Stimulated activated CD8-positive, alpha-beta memory T cell treated with anti-CD3 and anti-CD28 coated beads, Interleukin-12 subunit alpha, Interleukin-12 subunit beta, amount 100 ng/mL, for 4 hours (primary cell): ENCODE data around the gene GALNT2.

Experiments used
- DNase-seq: peaks from one replicate; pipeline ENCODE4 v3.0.0-alpha.2; 2020; ENCODE audit warnings: low read depth

Gene GALNT2

DNA sequence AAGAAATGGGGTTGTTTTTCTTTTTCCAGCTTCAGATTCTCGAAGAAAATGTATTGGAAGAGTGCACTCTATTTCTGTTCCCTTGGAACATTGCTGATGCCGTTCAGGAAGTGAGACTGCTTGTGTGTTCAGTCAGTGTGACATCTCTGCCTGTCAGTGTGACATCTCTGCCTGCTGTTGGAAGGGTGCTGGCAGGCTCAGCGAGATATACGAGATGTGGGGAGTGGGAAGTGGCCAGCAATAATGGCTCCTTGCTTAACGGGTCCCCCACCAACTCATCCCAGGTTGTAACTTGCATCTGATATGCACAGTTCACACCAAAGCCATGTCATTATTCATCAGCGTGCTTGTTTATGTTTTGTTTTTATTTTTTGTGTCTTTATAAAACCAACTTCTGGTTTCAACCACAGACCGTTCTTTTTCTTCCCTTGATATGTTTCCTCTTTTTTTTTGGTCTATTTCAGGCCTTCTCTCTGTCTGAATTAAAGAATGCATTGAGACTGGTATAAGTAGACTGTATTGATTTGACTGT is 145.4 kb downstream of the GALNT2 start:
- DNase-seq = no peak

DNA sequence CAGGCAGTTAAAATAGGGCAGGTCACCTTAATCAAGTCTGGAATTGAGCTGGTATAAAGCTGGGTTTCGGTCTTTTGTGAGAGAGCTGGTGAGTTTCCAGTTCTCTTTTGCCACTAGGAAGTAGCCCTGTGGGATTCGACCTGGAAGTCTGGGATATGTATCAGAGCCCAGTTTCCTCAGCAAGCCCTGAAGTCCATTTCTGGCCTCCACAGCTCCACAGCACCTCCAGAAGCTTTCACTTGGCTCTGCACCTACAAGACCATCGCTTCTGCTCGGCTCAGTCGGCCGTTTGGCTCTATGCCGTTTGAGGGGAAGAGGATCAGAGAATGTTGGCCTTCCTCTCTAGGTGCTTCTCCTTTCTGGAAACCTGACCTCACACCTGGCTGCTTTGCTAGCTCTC is 148.0 kb downstream of the GALNT2 start:
- no peak for DNase-seq

DNA sequence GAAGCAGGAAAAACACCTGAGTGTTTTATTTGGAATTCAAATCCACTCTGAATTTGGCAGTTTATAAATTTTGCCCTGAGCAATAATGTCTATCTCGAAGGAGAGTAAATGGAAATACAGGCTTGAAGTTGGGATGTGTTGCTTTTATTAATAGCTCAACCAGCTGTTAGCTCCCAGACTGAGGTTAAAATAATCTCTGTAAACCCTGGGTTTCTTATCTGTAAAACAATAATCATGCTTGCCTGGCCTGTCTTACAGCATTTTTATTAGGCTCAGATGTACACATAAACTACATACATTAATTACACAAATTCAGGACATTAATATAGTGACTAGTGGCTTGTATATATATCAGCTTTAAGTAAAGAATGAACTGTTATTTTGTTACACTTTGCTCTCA is 148.5 kb downstream of the GALNT2 start:
- no peak for DNase-seq

DNA sequence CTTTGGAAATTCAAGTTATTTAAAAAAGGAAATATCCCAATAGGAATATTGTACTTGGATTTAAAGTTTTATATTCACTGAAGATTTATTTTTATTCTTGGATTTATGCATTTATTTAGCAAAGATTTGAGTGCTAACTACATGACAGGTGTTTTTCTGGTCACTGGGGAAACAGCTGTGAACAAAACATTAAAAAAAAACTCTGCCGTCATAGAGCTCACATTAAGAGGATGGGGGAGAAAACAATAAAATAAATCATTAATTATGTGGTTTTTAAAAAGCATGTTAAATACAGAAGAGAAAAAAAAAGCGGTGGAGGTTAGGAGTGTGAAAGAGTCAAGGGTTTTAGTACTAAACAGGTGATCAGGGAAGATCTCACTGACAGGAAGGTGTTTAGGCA is 149.9 kb downstream of the GALNT2 start:
- no peak for DNase-seq

DNA sequence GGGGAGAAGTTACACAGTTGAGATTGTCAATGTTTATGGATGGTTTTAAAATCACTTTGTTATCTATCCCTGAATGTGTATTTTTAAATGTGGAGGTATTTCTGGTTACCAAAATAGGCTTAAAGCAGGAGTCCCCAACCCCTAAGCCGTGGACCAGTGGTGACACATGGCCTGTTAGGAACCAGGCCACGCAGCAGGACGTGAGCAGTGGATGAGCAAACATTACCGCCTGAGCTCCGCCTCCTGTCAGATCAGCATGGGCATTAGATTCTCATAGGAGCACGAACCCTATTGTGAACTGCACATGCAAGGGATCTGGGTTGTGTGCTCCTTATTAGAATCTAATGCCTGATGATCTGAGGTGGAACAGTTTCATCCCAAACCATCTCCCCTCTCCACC is 151.6 kb downstream of the GALNT2 start:
- DNase-seq = no peak

DNA sequence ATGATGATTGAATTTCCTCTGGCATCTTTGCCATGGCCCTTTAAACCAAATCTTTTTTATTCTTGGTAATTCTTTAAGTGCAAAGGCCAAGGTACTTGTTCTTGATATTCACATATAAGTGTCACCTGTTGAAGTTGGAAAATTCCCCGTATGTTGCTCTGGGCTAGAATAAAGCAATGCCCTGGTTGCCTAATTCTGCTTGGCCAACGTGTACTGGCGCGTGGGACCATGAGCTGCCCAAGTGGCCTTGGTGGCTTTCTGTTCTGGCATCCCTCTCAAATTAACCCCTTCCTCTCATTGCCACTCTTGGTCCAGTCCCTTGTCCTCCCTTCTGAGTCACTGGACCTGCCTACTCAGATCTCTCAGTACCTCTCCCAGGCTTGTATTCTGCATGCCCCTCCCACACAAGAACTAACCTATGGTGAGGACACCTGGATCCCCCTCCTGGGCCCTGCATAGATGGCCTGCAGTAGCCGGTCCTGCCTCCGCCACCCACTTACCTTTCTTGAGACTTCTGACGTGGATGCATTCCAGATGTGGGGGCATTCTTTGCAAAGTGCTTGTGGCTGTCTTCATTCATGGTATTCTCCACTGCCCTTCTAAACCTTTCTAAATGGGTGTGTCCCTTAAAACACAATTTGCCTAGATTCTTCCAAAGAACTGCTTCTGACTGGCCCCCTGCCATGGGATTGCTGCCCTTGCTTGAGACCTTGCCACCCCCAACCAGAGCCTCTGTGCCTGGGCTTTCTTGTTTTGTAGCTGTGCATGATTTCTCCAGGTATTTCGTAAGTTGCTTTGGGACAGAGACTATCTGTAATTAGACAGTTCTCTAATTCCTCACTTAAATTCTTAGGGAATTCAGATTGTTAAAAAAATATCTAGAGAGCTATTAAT is 152.4 kb downstream of the GALNT2 start:
- no peak for DNase-seq

DNA sequence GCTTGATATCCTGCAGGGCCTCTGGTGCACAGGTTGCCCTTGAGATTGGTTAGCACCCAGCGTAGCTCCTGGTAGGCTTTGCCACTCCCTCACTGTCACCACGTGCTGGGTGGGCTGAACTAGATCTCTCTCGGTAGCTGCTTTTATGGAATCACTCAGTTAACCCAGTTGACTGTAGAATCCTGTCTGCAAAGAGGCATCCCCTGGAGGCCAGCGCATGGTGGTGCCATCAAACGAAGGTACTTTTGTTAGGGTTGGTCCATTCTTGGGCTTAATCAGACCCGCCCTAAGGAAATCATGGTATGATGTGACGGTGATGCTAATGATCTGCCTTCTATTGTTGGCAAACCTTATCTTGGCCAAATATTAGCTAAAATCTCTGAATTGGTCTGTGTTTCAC is 153.4 kb downstream of the GALNT2 start:
- DNase-seq = no peak

DNA sequence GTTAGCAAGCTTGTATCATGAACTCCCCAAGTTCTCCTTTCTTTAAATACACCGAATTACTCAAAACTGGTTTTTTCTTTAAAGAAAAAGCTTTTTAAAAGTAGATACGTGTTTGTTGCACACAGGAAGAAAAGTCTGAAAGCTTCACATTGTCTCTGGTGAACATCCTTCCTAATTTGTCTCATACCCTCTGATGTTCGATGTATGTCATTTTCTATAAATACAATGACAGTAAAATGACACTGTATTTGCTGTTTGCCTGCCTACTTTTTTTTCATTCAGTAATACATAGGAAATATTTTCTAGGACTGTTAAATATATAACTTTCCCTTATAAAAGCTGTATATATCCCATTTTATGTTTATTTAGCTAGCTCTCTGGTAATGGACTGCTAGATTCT is 153.9 kb downstream of the GALNT2 start:
- no peak for DNase-seq

DNA sequence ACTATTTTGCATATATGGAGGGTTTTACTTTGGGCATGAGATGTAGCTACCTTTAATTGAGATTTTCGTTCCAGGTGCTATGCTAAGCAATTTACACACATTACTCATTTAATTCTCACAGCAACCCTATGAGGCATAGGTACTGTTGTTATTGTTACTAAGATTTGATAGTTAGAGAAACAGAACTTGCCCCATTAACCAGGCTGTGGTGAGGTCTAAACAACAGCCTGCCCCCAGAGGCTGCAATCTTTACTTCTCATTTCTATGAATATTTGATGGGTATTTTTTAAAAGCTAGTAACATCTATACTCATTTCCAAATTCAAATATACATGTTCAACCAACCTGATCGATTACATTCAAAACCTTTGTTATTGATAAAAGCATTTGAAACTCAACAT is 155.6 kb downstream of the GALNT2 start:
- no peak for DNase-seq

DNA sequence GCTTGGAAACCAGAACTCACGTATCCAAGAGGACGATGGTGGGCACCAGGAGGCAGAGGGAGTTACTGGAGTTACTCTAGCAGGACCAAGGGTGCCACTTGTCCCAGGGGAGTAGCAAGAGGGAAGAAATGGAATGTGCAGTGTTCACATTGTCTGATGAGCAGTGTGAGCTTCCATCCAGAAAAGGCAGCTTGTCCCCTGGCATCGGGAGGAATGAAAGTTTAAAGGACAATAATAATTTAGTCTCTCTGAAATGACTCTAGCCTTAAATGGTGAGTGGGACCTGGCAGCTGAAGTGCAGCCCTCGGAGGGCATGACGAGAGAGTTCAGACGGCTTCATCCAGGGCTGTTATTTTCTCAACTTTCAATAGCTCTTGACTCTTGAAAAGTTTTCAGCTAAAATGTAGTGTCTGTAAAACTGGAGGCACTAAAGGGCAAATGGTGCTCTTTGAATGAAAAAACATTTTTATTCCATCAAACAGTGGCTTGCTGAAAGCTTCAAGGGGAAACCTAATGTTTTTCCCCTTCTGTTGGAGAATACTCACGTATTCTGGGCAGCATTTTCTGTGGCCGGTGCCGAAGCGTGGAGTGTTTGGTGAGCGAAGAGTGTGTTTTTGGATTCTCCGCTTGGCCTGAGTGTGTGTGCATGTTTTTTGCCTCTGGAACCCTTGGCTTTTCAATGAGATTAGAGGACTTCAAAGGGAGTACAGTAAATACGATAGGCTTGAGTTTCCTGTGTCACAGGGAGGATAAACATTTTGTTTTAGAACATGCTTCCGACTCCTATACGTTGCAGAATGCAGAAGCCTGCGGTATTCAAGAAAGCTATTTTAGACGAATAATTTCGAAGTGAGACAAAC is 157.3 kb downstream of the GALNT2 start:
- DNase-seq = no peak

DNA sequence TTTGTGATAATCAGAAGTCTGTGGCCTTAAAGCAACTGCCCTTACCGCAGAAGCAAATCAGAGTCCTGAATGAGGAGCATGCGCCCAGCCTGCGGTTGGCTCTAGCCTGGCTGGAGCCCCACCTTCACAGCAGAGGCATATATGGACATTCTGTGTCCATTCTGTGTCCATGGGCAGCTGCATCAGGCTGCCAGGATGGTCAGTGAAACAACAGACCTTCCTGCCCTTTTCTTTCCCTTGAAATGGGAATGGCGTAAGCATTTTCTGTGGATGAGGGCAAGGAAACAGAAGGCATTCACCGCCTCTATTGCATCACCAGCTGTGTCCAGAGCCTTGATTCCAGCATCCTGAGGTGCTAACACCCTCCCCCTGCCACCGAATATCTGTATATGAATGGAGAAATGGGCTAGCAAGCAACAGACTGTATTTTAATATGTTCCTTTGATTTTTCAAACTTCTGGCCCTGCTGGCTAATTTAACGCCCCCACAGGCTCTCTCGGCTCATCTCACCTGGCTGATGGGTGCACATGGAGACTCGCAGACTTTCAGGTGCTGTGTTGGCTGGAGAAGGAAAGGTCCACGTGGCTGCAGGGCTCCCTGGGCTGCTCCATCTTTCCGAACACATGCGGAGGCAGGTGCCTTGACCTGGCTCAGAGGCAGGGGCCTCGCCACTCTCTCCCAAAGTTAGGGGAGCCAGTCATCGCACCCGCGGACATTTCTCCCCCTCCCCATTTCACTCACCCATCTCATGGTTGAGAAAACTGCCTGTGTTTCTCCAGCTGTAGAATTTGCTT is 159.2 kb downstream of the GALNT2 start:
- DNase-seq = no peak

DNA sequence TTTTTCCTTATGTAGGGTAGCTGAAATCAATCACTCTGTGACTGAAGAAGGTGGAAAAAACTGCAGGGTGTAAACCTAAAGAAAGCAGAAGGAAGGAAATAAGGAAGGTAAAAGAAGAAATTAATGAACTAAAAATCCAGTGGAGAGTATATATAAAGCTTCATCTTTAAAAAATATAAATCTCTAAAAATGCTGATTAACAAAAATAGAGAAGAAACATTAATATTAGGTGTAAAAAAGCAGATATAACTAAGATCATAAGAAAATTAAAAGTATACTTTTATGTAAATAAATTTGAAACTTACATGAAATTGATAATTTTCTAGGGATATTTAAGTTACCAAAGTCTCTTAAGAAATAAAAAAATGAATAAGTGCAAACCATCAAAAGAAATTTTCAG is 159.8 kb downstream of the GALNT2 start:
- no peak for DNase-seq

DNA sequence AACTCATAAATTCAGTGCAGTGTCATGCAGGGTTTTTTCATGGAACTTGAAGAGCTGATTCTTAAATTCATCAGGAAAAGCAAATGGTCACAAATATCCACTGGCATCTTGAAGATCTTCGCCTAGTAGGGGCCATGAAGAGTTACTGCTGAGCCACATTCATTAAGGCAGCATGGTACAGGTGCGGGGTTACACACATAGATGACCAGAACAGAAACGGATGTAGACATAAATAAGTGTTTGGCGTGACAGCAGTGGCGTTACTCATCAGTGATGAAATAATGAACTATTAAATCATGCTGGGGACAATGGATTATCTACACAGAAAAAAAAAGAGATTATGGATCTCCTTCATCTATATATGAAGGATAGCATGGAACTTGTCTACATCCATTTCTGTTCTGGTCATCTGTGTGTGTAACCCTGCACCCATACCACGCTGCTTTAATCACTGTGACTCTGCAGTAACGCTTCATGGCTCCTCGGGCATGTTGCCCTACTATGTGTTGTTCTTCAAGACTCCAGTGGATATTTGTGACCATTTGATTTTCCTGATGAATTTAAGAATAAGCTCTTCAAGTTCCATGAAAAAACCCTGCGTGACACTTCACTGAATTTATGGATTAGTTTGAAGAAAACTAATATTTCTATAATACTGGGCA is 161.3 kb downstream of the GALNT2 start:
- no peak for DNase-seq

DNA sequence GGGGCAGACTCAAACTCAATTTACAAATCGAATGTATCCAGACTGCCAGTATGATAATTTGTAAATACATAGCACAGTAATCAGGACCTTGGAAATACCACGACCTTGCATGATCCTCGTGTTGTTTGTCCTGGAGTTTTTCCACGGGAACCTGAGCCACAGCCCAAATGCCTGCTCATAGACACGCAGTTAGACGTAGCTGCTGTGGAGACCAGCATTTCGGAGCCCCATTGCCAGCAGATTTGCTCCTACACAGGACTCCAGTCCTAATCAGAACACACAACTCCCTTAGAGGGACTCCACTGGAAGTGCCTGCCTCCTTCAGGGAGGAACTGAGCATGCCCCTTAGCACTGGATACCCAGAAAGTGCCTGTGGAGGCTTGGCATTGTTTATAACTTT is 163.2 kb downstream of the GALNT2 start:
- no peak for DNase-seq

DNA sequence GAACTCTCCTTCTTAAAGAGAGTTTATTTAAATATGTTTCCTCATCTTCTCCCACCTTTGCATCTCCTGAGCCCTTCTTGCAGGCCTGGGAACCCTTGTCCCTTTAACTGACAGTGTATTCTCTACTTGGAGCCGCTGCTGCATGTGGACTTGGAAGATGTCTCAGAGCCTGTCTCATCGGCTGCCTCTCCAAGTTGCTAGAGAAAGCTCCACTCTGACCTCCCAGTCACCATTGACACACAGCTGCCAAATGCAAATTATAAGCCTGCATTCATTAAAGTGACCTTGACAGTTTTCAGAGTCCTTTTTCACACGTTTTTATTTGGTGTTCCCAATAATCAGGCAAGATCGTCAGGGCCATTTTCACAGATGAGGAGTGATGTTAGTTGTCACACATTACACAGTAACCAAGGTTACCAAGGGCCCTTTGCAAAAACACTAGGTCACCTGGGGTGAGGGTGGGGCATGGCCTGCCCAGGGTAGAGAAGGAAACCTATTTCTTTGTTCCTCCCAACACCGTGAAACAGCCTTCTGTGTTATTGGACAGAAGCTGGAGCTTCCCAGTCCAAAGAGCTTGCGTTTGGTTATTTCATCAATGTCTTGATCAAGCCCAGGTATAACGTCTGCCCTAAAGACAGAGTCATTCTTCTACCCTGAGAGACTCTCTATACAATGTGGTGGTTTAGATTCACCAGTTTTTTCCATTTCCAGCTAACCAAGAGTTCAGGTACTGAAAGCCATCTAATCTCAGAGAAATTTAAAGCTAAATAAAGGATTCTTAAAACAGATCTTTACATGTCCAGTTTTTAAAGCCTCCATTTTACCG is 164.1 kb downstream of the GALNT2 start:
- no peak for DNase-seq

DNA sequence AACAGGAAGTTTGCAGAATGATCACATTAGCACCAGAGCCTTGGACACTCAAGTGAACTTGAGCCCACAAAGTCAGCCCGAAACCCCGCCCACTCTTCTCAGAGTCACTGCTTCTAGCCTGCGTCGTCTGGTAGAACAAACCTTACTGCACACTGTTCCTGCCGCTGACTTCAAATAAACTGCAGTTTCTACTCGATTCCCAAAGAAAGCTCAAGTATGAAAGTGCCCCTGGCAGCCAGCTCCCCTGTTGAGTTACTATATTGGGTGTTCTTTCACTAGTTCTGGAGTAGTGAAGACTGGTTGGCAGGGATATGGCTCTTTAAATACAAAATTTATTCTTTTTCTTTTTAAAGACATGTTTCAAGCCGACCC is 164.7 kb downstream of the GALNT2 start:
- no peak for DNase-seq

DNA sequence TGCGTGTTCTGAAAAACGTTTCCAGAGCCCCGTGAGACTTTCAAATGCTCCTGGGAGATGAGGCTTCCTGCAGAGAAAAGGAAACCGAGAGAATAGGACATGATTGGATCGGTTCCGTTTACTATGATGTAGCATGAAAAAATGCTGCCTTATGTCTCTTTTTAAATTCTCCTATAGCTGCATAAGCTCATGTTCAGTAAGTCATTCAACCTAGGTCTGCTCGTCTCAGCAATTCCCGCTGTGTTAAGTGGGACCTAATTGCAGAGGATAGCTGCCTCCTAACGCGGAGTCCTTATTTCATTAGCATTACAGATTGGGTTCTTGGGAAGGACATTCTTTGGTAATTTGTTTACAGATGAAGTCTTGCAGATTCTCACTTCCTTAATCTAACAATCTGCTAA is 165.3 kb downstream of the GALNT2 start:
- no peak for DNase-seq

DNA sequence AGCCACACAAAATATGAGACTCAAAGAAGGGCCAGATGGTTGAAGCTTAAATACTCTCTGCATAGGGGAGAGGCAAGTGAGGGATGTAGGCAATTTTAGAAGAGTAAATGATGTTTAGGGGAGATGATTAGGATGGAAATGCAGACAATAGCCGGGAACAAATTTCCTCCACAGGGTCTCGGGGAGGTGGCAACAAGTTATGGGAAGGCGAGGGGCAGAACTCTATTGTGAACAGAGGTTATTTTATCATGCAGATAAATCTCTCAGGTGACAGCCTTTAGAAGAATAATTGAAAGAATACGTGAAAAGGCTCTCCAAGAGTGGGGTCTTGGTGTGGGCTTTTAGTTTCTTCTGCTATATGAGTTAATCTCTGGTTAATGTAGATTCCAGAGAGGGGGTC is 166.7 kb downstream of the GALNT2 start:
- DNase-seq = no peak

DNA sequence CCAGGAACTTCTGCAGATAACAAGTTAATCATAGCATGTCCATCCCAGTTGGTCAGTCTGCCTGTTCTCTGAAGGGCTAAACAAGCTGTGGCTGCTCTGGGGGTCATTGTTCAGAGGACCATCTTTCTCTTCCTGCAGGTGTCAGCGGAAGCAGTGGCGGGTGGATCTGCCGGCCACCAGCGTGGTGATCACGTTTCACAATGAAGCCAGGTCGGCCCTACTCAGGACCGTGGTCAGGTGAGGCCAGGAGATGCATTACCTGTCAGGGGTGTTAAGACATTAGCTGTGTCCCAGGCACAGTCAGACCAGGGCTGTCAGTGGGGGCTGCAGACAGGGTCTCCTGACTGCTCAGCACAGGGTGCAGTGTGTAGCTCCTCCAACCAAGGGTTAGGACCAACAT is 168.8 kb downstream of the GALNT2 start:
- DNase-seq = no peak

DNA sequence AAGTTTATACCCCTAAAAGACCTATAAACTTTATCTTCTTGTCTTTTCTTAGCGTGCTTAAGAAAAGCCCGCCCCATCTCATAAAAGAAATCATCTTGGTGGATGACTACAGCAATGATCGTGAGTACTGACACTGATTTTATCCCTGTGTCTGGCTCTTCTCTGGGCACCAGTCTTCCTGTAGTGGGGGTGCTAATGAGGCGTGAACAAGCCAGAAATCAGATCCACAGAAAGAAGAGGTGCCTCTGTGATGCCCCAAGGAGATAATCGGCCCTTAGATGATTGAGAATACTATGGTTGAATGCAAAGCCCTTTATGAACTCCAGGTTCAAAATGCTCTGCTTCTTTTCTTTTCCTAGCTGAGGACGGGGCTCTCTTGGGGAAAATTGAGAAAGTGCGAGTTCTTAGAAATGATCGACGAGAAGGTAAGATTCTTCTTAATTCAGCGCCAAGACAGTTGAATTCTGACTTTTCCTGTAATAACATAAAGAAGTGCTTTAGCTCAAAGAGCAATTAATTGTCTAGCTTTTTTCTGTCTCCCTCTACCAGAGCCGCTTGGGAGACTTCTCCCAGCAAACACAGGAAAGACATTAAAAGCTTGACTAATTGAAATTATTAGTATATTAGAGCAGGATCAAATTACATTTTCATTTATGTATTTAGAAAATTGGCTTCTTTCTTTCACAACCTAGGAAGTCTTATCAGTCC is 169.4 kb downstream of the GALNT2 start:
- no peak for DNase-seq
